GM12872 (cell line): Measurements from ENCODE around the gene ITGB3BP.

ENCODE experiments used
- CTCF ChIP-seq: IDR thresholded peaks from 3 replicates; pipeline ENCODE4 v1.5.1; 2011; ENCODE audit warnings: low read depth, mild to moderate bottlenecking, low read length, moderate library complexity; ENCODE audit not compliant: insufficient read depth

The ITGB3BP gene

GRCh38 chr1:63548877-63549276, 25.9 kb upstream of the ITGB3BP start:
- no peak for TF ChIP-seq CTCF

- TF ChIP-seq CTCF, result no peak
These were observed 25.3 kb upstream of the ITGB3BP start for GRCh38 chr1:63548303-63548702.

DNA sequence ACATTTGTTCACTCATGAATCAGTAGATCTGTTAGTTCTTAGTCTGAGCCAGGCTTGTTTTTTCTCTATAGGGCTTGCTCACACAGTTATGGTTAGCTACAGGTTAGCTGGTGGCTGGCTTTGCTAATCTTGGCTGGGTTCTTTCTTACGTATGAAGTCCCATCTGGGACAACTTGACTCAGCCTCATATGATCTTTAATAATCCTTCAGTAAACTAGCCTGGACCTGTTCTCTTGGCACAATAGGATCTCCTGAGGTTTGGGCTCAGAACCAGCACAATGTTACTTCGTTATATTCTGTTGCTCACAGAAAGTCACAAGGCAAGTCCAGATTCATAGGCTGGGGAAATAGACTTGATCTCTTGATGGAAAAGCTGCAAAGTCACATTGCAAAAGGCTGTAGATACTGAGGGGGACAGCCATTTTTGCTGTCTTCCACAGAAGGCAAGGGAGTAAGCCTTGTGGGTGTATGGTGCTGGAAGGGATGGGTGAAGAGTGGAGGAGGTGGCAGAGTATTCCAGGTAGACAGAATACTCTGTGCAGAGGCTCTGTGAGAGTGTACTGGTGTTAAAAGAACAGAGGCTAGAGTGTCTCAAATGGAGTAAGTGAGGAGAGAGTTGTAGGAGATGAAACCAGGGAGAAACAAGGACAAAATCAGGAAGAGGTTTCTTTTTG, 24.7 kb upstream of the ITGB3BP start:
- no peak for TF ChIP-seq CTCF

DNA sequence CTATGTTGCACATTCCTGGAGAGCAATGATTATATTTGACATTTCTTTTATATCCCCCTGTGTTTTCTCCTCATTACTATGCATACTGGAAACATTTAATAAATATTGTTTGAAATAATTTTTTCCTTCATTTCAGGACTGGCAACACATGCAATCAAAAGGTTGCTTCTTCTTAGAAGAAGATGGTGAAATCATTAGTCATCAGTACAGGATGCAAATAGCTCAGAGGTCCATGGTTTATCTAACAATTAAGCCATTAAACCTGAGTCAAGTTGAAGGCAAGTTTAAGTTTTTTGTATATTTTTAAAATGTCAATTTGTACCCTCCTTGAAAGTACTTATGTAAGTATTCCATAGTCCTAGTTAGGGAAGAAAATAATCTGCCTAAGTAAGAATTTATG, 22.8 kb upstream of the ITGB3BP start:
- TF ChIP-seq CTCF, result no peak

- peak; percentile 23; the same call in 1 of the 3 replicates for TF ChIP-seq CTCF
These were observed 14.9 kb upstream of the ITGB3BP start for GRCh38 chr1:63537940-63538339.

DNA sequence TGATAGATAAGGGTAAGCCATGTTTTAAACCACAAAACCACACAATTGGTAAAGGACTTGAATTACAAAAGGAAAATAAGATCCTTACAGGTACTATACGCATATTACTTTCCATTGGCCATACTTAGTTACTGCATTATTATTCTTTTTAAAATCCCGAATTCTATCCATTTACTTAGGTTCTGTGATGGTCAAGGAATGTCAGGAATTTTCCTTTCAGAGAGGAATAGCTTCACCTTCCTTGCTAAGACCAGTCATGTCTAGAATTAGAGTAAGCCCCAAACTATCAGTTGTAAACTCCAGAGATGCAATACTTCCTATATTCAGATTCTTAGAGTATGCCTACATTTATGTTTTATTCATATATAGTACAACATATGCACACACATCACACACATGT, 14.0 kb upstream of the ITGB3BP start:
- TF ChIP-seq CTCF, result no peak

GRCh38 chr1:63534406-63534805, 11.4 kb upstream of the ITGB3BP start:
- no peak for TF ChIP-seq CTCF
